ENCODE data around the gene ZEB1.

Gene ZEB1

DNA sequence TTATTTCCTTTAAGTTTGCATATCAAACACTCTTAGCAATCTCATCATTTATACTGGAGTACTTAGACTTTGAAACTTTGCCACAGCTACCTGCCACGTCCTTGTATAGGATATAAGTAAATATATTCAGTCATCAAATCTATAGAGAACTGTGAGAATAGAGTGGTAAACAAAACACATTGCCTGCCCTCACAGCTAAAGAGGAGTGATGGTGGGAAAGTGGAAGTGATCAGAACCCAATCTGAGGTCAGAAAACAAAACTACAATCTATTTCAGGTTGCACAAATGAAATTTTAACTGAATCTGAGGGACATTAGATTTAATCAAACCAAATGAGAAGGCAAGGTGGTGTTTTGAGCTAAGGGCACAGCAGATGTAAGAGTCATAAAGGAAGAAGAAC, 74.8 kb downstream of the ZEB1 start:
- no peaks in the 10 kb centered on the region for H3K9me3 ChIP-seq (ENCODE audit: control insufficient read depth, insufficient read depth, low read length)
- no peak overlapping the region for H3K4me3 ChIP-seq (ENCODE audit: low read length)
- H3K4me2 ChIP-seq (ENCODE audit: low read length) = no peak overlapping the region
- peaks cover 2% of the 10 kb centered on the region; the same call in 1 of the 2 replicates for H3K79me2 ChIP-seq (ENCODE audit: control insufficient read depth, low read length)
- no peaks in the 10 kb centered on the region for H3K27me3 ChIP-seq (ENCODE audit: control insufficient read depth, low read length)
- H3K9me2 ChIP-seq (replicated peaks; ENCODE audit: control insufficient read depth, low read length) = no peaks in the 10 kb centered on the region
- peaks cover 19% of the 10 kb centered on the region for H3K36me3 ChIP-seq (ENCODE audit: control insufficient read depth, low read length)
- H3K4me1 ChIP-seq (ENCODE audit: control insufficient read depth, low read length) = no peaks in the 10 kb centered on the region
- no peaks in the 10 kb centered on the region for H4K20me1 ChIP-seq (ENCODE audit: control insufficient read depth, insufficient read depth, low read depth, low read length)
- H3F3A ChIP-seq (ENCODE audit: control insufficient read depth, insufficient read depth) = no peaks in the 10 kb centered on the region
- H3K27ac ChIP-seq (ENCODE audit: low read depth, low read length) = no peak overlapping the region
- TF ChIP-seq, protein P1, sequence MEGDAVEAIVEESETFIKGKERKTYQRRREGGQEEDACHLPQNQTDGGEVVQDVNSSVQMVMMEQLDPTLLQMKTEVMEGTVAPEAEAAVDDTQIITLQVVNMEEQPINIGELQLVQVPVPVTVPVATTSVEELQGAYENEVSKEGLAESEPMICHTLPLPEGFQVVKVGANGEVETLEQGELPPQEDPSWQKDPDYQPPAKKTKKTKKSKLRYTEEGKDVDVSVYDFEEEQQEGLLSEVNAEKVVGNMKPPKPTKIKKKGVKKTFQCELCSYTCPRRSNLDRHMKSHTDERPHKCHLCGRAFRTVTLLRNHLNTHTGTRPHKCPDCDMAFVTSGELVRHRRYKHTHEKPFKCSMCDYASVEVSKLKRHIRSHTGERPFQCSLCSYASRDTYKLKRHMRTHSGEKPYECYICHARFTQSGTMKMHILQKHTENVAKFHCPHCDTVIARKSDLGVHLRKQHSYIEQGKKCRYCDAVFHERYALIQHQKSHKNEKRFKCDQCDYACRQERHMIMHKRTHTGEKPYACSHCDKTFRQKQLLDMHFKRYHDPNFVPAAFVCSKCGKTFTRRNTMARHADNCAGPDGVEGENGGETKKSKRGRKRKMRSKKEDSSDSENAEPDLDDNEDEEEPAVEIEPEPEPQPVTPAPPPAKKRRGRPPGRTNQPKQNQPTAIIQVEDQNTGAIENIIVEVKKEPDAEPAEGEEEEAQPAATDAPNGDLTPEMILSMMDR (IDR thresholded peaks at IDR 0.05; ENCODE audit: low read depth, low read length, poor library complexity, severe bottlenecking) = no peak

DNA sequence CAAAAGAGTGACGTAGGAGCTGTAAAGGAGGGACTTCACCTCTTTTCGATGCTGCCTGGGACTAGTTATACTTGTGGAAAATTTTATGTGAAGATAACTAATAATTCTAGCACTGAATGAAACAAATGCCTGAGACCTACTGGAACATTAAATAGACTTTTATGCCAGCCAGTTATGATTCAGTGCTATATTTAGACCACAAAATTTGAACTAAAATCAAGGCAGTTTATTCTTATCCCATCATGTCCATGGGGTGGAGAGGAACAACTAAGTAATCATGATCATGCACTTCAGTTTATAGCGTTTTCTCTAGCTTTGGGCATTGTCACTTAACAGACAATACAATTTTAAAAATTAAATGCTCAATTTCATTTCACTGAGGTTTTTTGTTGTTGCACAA, 76.7 kb downstream of the ZEB1 start:
- Histone ChIP-seq H3K79me2 (ENCODE audit: control insufficient read depth, low read length) (no peaks in the 10 kb centered on the region; the same call in 1 of the 2 replicates), H3K36me3 (ENCODE audit: control insufficient read depth, low read length) (peaks cover 3% of the 10 kb centered on the region), H3K27ac (ENCODE audit: low read depth, low read length) (no peak overlapping the region), H3K9me3 (ENCODE audit: control insufficient read depth, insufficient read depth, low read length) (no peaks in the 10 kb centered on the region), H3K4me2 (ENCODE audit: low read length) (no peak overlapping the region), H4K20me1 (ENCODE audit: control insufficient read depth, insufficient read depth, low read depth, low read length) (no peaks in the 10 kb centered on the region), H3K4me3 (ENCODE audit: low read length) (no peak overlapping the region), H3F3A (ENCODE audit: control insufficient read depth, insufficient read depth) (no peaks in the 10 kb centered on the region), H3K4me1 (ENCODE audit: control insufficient read depth, low read length) (no peaks in the 10 kb centered on the region), H3K27me3 (ENCODE audit: control insufficient read depth, low read length) (no peaks in the 10 kb centered on the region), H3K9me2 (replicated peaks; ENCODE audit: control insufficient read depth, low read length) (no peaks in the 10 kb centered on the region)
- TF ChIP-seq, protein P1 (IDR thresholded peaks at IDR 0.05; ENCODE audit: low read depth, low read length, poor library complexity, severe bottlenecking) = no peak
- TF ChIP-seq EZH2phosphoT487 (IDR thresholded peaks at IDR 0.05; ENCODE audit: borderline replicate concordance, low read length) = no peak

DNA sequence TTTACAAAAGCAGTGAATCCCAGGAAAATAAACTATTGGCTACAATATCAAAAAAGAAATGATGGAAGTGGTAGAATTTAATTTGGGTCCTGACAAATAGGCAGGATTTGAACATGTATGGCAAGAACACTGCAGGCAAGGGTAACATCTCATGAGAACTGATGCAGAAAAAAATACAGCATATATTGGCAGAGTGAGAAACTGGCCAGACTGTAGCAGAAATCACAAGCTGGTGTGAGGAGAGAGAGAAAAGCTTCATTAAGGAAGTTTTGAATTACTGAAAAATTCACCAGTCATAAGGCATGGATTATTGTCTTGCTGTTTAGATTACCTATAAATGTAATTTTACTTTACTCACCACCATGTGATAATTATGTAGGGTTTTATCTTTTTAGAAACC, 77.4 kb downstream of the ZEB1 start:
- Histone ChIP-seq H3K27ac (ENCODE audit: low read depth, low read length) (no peak overlapping the region), H3F3A (ENCODE audit: control insufficient read depth, insufficient read depth) (no peaks in the 10 kb centered on the region), H3K27me3 (ENCODE audit: control insufficient read depth, low read length) (no peaks in the 10 kb centered on the region), H3K4me2 (ENCODE audit: low read length) (no peak overlapping the region), H3K36me3 (ENCODE audit: control insufficient read depth, low read length) (no peaks in the 10 kb centered on the region), H4K20me1 (ENCODE audit: control insufficient read depth, insufficient read depth, low read depth, low read length) (no peaks in the 10 kb centered on the region), H3K4me3 (ENCODE audit: low read length) (no peak overlapping the region), H3K4me1 (ENCODE audit: control insufficient read depth, low read length) (no peaks in the 10 kb centered on the region), H3K79me2 (ENCODE audit: control insufficient read depth, low read length) (peaks cover 2% of the 10 kb centered on the region; the same call in 1 of the 2 replicates), H3K9me2 (replicated peaks; ENCODE audit: control insufficient read depth, low read length) (no peaks in the 10 kb centered on the region), H3K9me3 (ENCODE audit: control insufficient read depth, insufficient read depth, low read length) (no peaks in the 10 kb centered on the region)
- TF ChIP-seq EZH2phosphoT487 (IDR thresholded peaks at IDR 0.05; ENCODE audit: borderline replicate concordance, low read length) = no peak
- TF ChIP-seq, protein P1 (IDR thresholded peaks at IDR 0.05; ENCODE audit: low read depth, low read length, poor library complexity, severe bottlenecking) = no peak

DNA sequence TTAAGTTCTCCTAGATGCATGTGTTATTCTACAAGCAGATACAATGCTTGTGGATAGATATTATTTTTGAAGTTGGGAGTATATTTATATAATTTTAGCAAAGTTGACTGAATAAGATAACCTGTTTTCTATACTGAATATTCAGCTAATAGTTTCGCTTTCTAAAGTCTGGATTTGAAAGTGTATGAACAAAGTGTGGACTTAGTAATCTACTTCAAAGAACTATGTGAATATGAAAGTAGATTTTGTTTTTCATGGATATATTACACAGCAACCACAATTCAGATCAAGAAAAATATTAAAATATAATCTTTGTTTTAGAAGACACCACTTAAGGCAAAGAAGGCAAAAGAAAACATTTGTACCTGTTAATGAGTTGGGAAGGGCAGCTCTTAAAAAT, 78.8 kb downstream of the ZEB1 start:
- no peaks in the 10 kb centered on the region for H3K27me3 ChIP-seq (ENCODE audit: control insufficient read depth, low read length)
- no peak overlapping the region for H3K27ac ChIP-seq (ENCODE audit: low read depth, low read length)
- no peaks in the 10 kb centered on the region for H3K9me2 ChIP-seq (replicated peaks; ENCODE audit: control insufficient read depth, low read length)
- H4K20me1 ChIP-seq (ENCODE audit: control insufficient read depth, insufficient read depth, low read depth, low read length) = no peaks in the 10 kb centered on the region
- H3K9me3 ChIP-seq (ENCODE audit: control insufficient read depth, insufficient read depth, low read length) = no peaks in the 10 kb centered on the region
- H3F3A ChIP-seq (ENCODE audit: control insufficient read depth, insufficient read depth) = no peaks in the 10 kb centered on the region
- no peak overlapping the region for H3K4me2 ChIP-seq (ENCODE audit: low read length)
- no peak overlapping the region for H3K4me3 ChIP-seq (ENCODE audit: low read length)
- TF ChIP-seq, protein P1 (IDR thresholded peaks at IDR 0.05; ENCODE audit: low read depth, low read length, poor library complexity, severe bottlenecking) = no peak
- no peak for TF ChIP-seq EZH2phosphoT487 (IDR thresholded peaks at IDR 0.05; ENCODE audit: borderline replicate concordance, low read length)
- H3K79me2 ChIP-seq (ENCODE audit: control insufficient read depth, low read length) = peaks cover 9% of the 10 kb centered on the region
- H3K36me3 ChIP-seq (ENCODE audit: control insufficient read depth, low read length) = no peaks in the 10 kb centered on the region
- H3K4me1 ChIP-seq (ENCODE audit: control insufficient read depth, low read length) = no peaks in the 10 kb centered on the region

Measured in DOHH2 (cell line).